ENCODE results near the gene MYL11. TPM values are rescaled to one million over a fixed set of nuclear protein-coding genes. Genes with fewer than 3 reads are reported as not detected.

Gene MYL11
- total RNA-seq, 1 donor from 2014 or later = not detected

- intact Hi-C loops (cut with micrococcal nuclease) = no loop called here
Observed at GRCh38 chr16:30416047-30416603, 41.5 kb downstream of the MYL11 start.

- intact Hi-C loops (cut with micrococcal nuclease) = loop anchor here (1.0 kb wide), 1 partner anchor 8 kb away; no protein-coding TSS in a partner anchor
Observed at GRCh38 chr16:30416624-30417528, 42.3 kb downstream of the MYL11 start.

- intact Hi-C loops (cut with micrococcal nuclease) = loop anchor here (1.0 kb wide), 2 partner anchors 8 to 13 kb away; partner anchors contain the start of gene DCTPP1
Observed at GRCh38 chr16:30417529-30418349, 43.1 kb downstream of the MYL11 start.

GRCh38 chr16:30418350-30419181 lies 44.0 kb downstream of the MYL11 start:
- intact Hi-C loops (cut with micrococcal nuclease) = loop anchor here (1.0 kb wide), 1 partner anchor 12 kb away; the partner anchor contains the start of gene DCTPP1

- intact Hi-C loops (cut with micrococcal nuclease) = no loop called here
Observed at GRCh38 chr16:30421010-30421409, 46.4 kb downstream of the MYL11 start.

Other genes with a start within 250 kb of the MYL11 start
- gene CORO1A, start 191.2 kb upstream of the MYL11 start, total RNA-seq = 1,802 and 1,829 TPM in 2 replicates
- 183 and 188 TPM in 2 replicates for gene BOLA2B, start 181.1 kb upstream of the MYL11 start, total RNA-seq
- gene SLX1A, start 180.9 kb upstream of the MYL11 start, total RNA-seq = 57.3 and 64.3 TPM in 2 replicates
- 29.2 and 31.7 TPM in 2 replicates for gene SULT1A3, start 175.5 kb upstream of the MYL11 start, total RNA-seq
- gene NPIPB13, start 126.3 kb upstream of the MYL11 start, total RNA-seq = 10.8 and 19.5 TPM in 2 replicates
- 84.1 and 88.8 TPM in 2 replicates for gene CD2BP2, start 19.5 kb upstream of the MYL11 start, total RNA-seq
- gene TBC1D10B, start 4.3 kb upstream of the MYL11 start, total RNA-seq = 71.1 and 72.7 TPM in 2 replicates
- gene SEPTIN1, start 7.8 kb downstream of the MYL11 start, total RNA-seq = 355 and 356 TPM in 2 replicates
- gene ZNF48, start 20.6 kb downstream of the MYL11 start, total RNA-seq = 17.2 and 18.0 TPM in 2 replicates
- 4.9 and 5.9 TPM in 2 replicates for gene ZNF771, start 32.8 kb downstream of the MYL11 start, total RNA-seq
- gene DCTPP1, start 55.2 kb downstream of the MYL11 start, total RNA-seq = 76.4 and 78.5 TPM in 2 replicates
- 73.8 and 77.3 TPM in 2 replicates for gene SEPHS2, start 71.1 kb downstream of the MYL11 start, total RNA-seq
- gene ITGAL, start 97.9 kb downstream of the MYL11 start, total RNA-seq = 660 and 669 TPM in 2 replicates
- gene ZNF768, start 151.8 kb downstream of the MYL11 start, total RNA-seq = 6.7 and 6.9 TPM in 2 replicates
- gene ZNF747, start 160.1 kb downstream of the MYL11 start, total RNA-seq = 13.8 and 14.1 TPM in 2 replicates
- gene ZNF764, start 183.6 kb downstream of the MYL11 start, total RNA-seq = 21.2 and 22.5 TPM in 2 replicates
- gene ZNF688, start 196.9 kb downstream of the MYL11 start, total RNA-seq = 13.2 and 13.6 TPM in 2 replicates
- gene ZNF785, start 210.9 kb downstream of the MYL11 start, total RNA-seq = 21.5 and 22.4 TPM in 2 replicates
- 13.5 and 13.7 TPM in 2 replicates for gene ZNF689, start 235.6 kb downstream of the MYL11 start, total RNA-seq